ENCODE data around the gene SLC2A9.
"Not testable (repeated sequence)": the region's sequence is repeated elsewhere in the genome, so short reads cannot be mapped to it uniquely, and the experiment has no call there.

Gene SLC2A9

GRCh38 chr4:9994246-9994847 is 26.9 kb downstream of the SLC2A9 start:
- no peak for DNase-seq

DNA sequence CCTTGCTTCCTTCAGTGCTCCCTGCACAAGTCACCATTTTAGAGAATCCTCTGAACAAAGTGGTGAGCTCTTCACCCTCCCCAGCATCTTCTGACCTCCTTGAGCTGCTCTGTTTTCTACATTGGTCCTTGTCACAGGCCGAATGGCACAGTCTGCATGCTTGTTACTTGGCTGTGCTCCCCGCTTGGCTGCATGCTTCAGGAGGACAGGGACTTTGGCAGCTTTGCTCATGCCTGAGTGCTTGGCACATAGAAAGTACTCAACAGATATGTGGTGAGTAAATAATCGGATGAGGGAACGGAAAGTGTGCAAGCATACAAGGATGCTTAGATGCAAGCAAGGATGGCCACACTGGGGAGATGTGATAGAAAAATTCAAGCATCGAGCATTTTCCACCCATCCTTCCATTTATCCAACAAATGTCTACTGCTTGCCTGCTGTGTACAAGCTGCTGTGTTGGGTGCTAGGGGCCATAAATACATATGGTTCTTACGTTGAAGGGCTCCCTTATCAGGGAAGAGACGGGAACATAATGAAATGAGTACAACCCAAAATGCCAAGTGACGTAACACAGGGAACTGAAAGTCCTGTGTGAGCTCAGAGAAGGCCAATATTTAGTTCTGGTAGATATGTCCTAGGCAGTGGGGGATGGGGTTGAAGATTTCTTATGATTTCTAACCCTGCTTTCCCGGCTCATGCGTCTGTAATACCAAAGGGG is 31.2 kb downstream of the SLC2A9 start:
- DNase-seq, result no peak

DNA sequence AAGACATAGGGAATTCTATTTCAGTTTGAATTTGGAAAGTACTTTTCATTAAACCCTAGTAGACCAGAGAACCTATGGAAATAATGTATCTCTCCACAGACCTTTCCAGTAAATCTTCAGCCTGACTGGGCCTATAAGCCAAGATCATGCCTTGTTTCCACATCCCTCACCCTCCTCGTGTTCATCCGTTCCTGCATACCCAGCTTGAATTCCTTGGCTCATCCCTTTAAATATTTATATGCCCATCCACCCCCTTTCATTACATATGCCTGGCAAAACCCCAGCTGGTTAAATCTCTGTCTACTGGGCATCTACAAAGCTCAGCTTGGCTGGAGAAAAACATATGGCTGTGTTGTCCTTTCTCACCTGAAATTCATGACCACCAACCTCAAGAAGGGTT is 32.4 kb downstream of the SLC2A9 start:
- DNase-seq, result no peak

DNA sequence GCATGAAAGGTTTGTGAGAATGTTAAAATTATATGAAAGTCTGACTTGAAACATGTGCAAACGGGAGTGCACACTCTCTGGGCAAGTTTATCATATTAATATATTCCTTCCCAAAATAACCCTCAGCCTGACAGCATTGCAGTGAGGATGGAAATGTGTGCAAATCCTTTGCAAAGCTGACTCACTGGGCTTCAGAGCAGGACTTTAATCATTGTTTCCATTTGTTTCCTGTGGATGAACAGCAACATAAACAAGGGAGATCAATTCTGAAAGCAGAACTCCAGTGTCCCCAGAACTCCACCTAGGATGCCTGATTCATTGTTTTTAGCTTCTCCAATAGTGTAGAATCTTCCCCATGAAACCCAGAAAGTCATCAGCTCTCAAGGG is 32.9 kb downstream of the SLC2A9 start:
- no peak for DNase-seq

DNA sequence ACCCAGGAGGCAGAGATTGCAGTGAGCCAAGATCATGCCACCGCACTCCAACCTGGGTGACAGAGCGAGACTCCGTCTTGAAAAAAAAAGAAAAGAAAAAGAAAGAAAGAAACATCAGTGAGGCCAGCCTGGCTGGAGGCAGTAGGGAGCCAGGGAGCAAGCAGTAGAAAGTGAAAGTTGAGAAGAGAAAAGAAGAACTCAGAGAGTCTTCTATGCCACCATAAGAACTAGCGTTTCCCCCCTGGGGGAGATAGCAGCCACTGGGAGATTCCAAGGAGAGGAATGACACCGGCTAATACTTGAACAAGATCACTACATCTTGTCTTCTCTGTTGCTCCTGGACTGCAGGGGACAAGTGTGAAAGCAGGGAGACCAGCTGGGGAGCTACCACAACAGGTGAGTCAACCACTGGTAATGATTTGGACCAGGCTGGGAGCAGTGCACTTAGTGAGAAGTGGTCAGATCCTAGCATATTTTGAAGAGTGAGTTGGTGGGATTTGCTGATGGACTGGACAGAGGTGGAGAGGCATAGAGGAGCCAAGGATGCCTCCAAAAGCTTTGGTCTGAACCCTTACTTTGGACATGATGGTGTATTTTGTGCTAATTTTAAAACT is 33.4 kb downstream of the SLC2A9 start:
- no peak for DNase-seq

- no peak for DNase-seq
Observed at GRCh38 chr4:9984621-9985020, 36.7 kb downstream of the SLC2A9 start.

GRCh38 chr4:9983211-9983610 is 38.1 kb downstream of the SLC2A9 start:
- DNase-seq, result no peak

- not testable (repeated sequence) for DNase-seq
Observed at GRCh38 chr4:9981899-9982298, 39.4 kb downstream of the SLC2A9 start.

DNA sequence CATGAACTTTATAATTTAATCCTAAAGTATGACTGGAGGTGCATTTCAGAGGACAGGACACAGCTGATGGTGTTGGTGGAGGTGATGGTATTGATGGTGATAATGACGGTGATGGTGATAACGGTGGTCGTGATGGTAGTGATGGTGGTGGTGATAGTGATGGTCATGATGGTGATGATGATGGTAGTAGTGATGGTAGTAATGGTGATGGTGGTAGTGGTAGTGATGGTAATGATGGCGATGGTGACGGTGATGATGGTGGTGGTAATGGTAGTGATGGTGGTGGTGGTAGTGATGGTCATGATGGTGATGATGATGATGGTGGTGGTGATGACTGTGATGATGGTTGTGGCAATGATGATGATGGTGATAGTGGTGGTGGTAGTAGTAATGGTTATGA is 40.4 kb downstream of the SLC2A9 start:
- no peak for DNase-seq

DNA sequence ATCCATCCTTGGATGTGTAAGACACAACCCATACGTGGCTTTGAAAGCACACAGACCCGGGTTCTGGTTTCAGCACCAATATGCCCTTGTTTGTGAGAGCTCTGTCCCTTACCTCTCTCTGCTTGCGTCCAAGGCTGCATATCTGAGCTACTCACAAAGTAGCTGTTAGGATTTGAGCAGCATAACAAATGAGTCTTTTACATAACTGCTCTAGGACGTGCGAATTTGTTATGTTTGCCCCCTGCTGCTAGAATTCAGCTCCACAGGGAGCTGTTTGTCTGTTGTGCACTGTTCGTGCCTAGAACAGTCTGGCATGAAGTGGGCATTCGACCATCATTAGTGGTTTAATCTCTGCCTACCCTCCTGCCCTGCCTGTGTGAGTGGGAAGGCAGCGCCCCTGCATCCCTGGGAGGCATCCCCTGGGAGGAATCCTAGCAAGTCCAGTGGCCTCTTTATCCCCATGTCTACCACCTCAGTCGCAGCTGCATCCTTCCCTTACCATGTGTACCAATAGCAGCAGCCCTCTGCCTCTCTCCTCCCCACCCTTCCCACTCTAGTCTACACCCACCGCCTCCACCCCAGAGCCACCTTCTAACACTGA is 42.1 kb downstream of the SLC2A9 start:
- no peak for DNase-seq

- DNase-seq, result no peak
Observed at GRCh38 chr4:9977518-9978031, 43.7 kb downstream of the SLC2A9 start.

GRCh38 chr4:9976781-9977180 is 44.5 kb downstream of the SLC2A9 start:
- DNase-seq, result no peak

GRCh38 chr4:9976293-9976692 is 45.0 kb downstream of the SLC2A9 start:
- DNase-seq, result no peak

GRCh38 chr4:9971711-9972110 is 49.6 kb downstream of the SLC2A9 start:
- DNase-seq, result no peak

DNA sequence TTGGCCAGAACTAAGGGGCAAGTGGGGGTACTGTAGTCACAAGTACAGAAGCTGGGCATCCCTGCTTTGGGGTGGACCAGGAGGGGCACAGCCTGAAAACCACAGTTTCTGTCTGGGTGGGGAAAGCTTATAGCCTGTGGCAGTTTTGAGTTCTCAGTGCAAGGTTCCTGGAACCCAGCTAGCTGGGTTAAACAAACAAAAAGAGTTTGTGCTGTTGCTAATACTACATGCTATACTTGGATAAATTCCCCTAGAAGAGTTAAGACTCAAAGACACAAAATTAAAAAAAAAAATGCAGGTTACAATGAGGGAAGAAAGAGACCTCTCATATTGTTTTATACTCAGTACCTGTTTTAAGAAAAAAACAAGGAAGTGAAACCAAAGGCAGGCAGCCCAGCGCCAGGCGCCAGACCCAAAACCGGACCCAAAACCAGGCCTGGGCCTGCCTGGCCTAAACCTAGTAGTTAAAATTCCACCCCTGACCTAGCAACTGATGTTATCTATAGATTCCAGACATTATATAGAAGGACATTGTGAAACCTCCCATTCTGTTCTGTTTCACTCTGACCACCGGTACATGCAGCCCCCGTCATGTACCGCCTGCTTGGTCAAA is 50.8 kb downstream of the SLC2A9 start:
- no peak for DNase-seq

GRCh38 chr4:9969526-9970398 is 51.5 kb downstream of the SLC2A9 start:
- no peak for DNase-seq

GRCh38 chr4:9968472-9968871 is 52.8 kb downstream of the SLC2A9 start:
- no peak for DNase-seq

DNA sequence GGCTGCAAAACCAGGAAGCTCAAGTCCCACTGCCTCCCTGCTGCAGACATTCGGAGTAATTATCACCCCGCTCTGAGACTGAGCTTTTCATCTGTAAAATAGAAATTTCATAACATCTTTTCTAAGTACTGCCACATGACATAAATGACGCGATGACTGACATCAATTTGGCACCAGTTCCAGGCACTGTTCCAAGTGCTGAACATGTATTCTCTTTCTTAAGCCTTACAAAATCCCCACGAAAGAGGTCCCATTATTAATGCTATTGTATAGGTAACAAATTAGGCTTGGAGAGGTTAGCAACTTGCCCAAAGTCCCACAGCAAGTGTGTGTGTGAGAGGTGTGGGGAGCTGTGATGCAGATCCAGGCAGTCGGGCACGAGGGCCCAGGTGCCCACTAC is 56.4 kb downstream of the SLC2A9 start:
- DNase-seq, result no peak

DNA sequence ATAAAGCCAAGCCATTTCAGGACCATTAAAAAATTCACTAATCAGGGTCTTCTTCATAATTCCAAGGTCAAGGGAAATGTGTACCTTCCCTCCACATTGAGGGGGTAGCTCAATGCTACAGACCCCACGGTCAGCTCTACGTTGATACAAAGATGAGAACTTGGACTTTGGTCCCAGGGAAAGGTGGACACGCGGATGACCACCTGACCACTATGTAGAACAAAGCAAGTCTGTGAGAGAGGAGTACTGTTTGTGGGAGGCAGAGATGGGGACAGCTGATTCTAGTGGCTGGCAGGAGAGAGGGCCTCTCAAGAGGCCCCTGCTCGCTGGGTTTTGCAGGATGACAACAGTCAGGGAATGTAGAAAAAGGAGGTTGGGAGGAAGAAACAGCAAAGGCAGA is 58.0 kb downstream of the SLC2A9 start:
- DNase-seq, result no peak

GRCh38 chr4:9962611-9963314 is 58.5 kb downstream of the SLC2A9 start:
- no peak for DNase-seq

GRCh38 chr4:9954468-9954867 is 66.8 kb downstream of the SLC2A9 start:
- DNase-seq, result no peak

GRCh38 chr4:9953089-9953488 is 68.2 kb downstream of the SLC2A9 start:
- no peak for DNase-seq

All from AML-193 (cell line).